WTC11 (cell line): ENCODE results near the gene TRIM38. TPM values are rescaled to one million over a fixed set of nuclear protein-coding genes. Genes with fewer than 3 reads are reported as not detected.

ENCODE experiments used
- ATAC-seq: fragments of 200-7000 bp; cut with Tn5 transposase; 2 replicates; pipeline ENCODE4 v1.10.0; 2021; ENCODE audit warnings: mild to moderate bottlenecking, moderate library complexity
- CTCF ChIA-PET: fragments of 300-600 bp; sonication (Branson Sonifier 250); formaldehyde crosslinking; loops from one replicate; lab custom pipeline; 2021; ENCODE audit warnings: antibody characterized with exemption; lab: Charles Lee
- POLR2A ChIA-PET: fragments of 350-600 bp; sonication (Branson Sonifier 250); formaldehyde crosslinking; loops from one replicate; lab custom pipeline; 2021; ENCODE audit warnings: antibody characterized with exemption; lab: Charles Lee
- DNase-seq: peaks from one replicate; pipeline ENCODE4 v3.0.0; 2021; ENCODE audit warnings: low spot score
- H3K27ac Mint-ChIP-seq: 2 replicates; pipeline ENCODE4 v1.8.0; 2021; ENCODE audit warnings: mixed read lengths
- H3K27me3 Mint-ChIP-seq: 2 replicates; pipeline ENCODE4 v1.8.0; 2021; ENCODE audit warnings: low read depth, mild to moderate bottlenecking, moderate library complexity, mixed read lengths
- H3K36me3 Mint-ChIP-seq: 2 replicates; pipeline ENCODE4 v1.8.0; 2021; ENCODE audit warnings: mixed read lengths
- H3K4me1 Mint-ChIP-seq: 2 replicates; pipeline ENCODE4 v1.8.0; 2022; ENCODE audit warnings: mixed read lengths
- H3K4me3 Mint-ChIP-seq: 2 replicates; pipeline ENCODE4 v1.8.0; 2021; ENCODE audit warnings: mild to moderate bottlenecking, moderate library complexity, mixed read lengths
- H3K9me3 Mint-ChIP-seq: 2 replicates; pipeline ENCODE4 v1.8.0; 2021; ENCODE audit warnings: mixed read lengths
- ARID4B ChIP-seq: sonication (generic); formaldehyde crosslinking; IDR thresholded peaks from 2 replicates; pipeline ENCODE4 v1.8.0; 2023; ENCODE audit warnings: missing genetic modification reagents, mild to moderate bottlenecking, borderline replicate concordance
- ATF3 ChIP-seq: sonication (generic); formaldehyde crosslinking; conservative IDR thresholded peaks from 2 replicates; pipeline ENCODE4 v1.8.1; 2022; ENCODE audit warnings: mild to moderate bottlenecking, missing genetic modification reagents
- ATF6 ChIP-seq: sonication (generic); formaldehyde crosslinking; IDR thresholded peaks from 2 replicates; pipeline ENCODE4 v1.8.1; 2023; ENCODE audit warnings: mild to moderate bottlenecking, missing genetic modification reagents
- CBFB ChIP-seq: sonication (generic); formaldehyde crosslinking; IDR thresholded peaks from 2 replicates; pipeline ENCODE4 v1.8.1; 2022; ENCODE audit warnings: mild to moderate bottlenecking, low read depth, missing genetic modification reagents
- CDX4 ChIP-seq: fragments of 250-450 bp; sonication (Bioruptor Pico); IDR thresholded peaks from 2 replicates; pipeline ENCODE4 v1.9.0; 2021; ENCODE audit warnings: moderate library complexity, mild to moderate bottlenecking, inconsistent platforms, borderline replicate concordance
- E2F1 ChIP-seq: sonication (generic); formaldehyde crosslinking; IDR thresholded peaks from 2 replicates; pipeline ENCODE4 v1.8.0; 2022; ENCODE audit warnings: mild to moderate bottlenecking, missing genetic modification reagents
- ERG ChIP-seq: fragments of 250-450 bp; sonication (Bioruptor Pico); IDR thresholded peaks from 2 replicates; pipeline ENCODE4 v1.8.0; 2021; ENCODE audit warnings: mild to moderate bottlenecking
- FOXP1 ChIP-seq: sonication (generic); formaldehyde crosslinking; IDR thresholded peaks from 2 replicates; pipeline ENCODE4 v1.8.0; 2022; ENCODE audit warnings: missing genetic modification reagents, mild to moderate bottlenecking, moderate library complexity, borderline replicate concordance
- JAZF1 ChIP-seq: fragments of 250-450 bp; sonication (Bioruptor Pico); IDR thresholded peaks from 2 replicates; pipeline ENCODE4 v1.9.0; 2021; ENCODE audit warnings: moderate library complexity, mild to moderate bottlenecking, inconsistent platforms
- MXD4 ChIP-seq: fragments of 250-450 bp; sonication (Bioruptor Pico); IDR thresholded peaks from 2 replicates; pipeline ENCODE4 v1.8.0; 2021; ENCODE audit warnings: mild to moderate bottlenecking, moderate library complexity, borderline replicate concordance
- NR1H2 ChIP-seq: sonication (generic); formaldehyde crosslinking; IDR thresholded peaks from 2 replicates; pipeline ENCODE4 v1.9.0; 2021; ENCODE audit warnings: mild to moderate bottlenecking, moderate library complexity, missing genetic modification reagents
- ZBTB21 ChIP-seq: sonication (generic); formaldehyde crosslinking; IDR thresholded peaks from 2 replicates; pipeline ENCODE4 v1.8.1; 2023; ENCODE audit warnings: mild to moderate bottlenecking, missing genetic modification reagents, borderline replicate concordance
- ZMAT4 ChIP-seq: fragments of 250-450 bp; sonication (Bioruptor Pico); IDR thresholded peaks from 2 replicates; pipeline ENCODE4 v1.9.0; 2021; ENCODE audit warnings: mild to moderate bottlenecking
- ZNF121 ChIP-seq: sonication (generic); formaldehyde crosslinking; IDR thresholded peaks from 2 replicates; pipeline ENCODE4 v1.8.0; 2023; ENCODE audit warnings: missing genetic modification reagents
- ZNF423 ChIP-seq: fragments of 250-450 bp; sonication (Bioruptor Pico); IDR thresholded peaks from 2 replicates; pipeline ENCODE4 v2.1.2; 2022; ENCODE audit warnings: mild to moderate bottlenecking, moderate library complexity
- ZNF532 ChIP-seq: fragments of 250-450 bp; sonication (Bioruptor Pico); IDR thresholded peaks from 2 replicates; pipeline ENCODE4 v1.9.0; 2021; ENCODE audit warnings: mild to moderate bottlenecking, borderline replicate concordance
- total RNA-seq: library from RNA; stranded (reverse); gene quantifications from 3 replicates; pipeline ENCODE4 v1.2.3, GENCODE V29; 2021

TRIM38 gene
- total RNA-seq, 1 experiment from 2014 or later = 1.6 TPM

GRCh38 chr6:25956226-25956625 lies 6.4 kb upstream of the TRIM38 start (continued):
- TF ChIP-seq CDX4 (no peak), ZBTB21 (CRISPR knock-in tag) (no peak), ATF3 (CRISPR knock-in tag) (no peak), ZMAT4 (no peak), ZNF423 (CRISPR knock-in tag) (no peak), ARID4B (CRISPR knock-in tag) (no peak), FOXP1 (CRISPR knock-in tag) (no peak)
- TF ChIP-seq, all 79 proteins: peak for 0

- H3K27ac Mint-ChIP-seq = no peak overlapping the region
- H3K4me3 Mint-ChIP-seq = no peak overlapping the region
- H3K9me3 Mint-ChIP-seq = peaks cover 37% of the 10 kb centered on the region
- ATAC-seq (no peak), DNase-seq (no peak)
- ChIA-PET POLR2A (no interaction called here), CTCF (no interaction called here)
- H3K36me3 Mint-ChIP-seq = peaks cover 29% of the 10 kb centered on the region
- H3K4me1 Mint-ChIP-seq = peaks cover 27% of the 10 kb centered on the region
- TF ChIP-seq MXD4 = no peak
- peaks cover 27% of the 10 kb centered on the region for H3K27me3 Mint-ChIP-seq
Observed at GRCh38 chr6:25958700-25959162, 3.9 kb upstream of the TRIM38 start.

- TF ChIP-seq ATF3 (CRISPR knock-in tag) (no peak), CBFB (no peak), JAZF1 (no peak), E2F1 (CRISPR knock-in tag) (no peak), ZNF121 (no peak), ERG (CRISPR knock-in tag) (no peak), ATF6 (CRISPR knock-in tag) (no peak), NR1H2 (CRISPR knock-in tag) (no peak), ZNF532 (CRISPR knock-in tag) (no peak)
- no peak for DNase-seq
- ChIA-PET POLR2A (no interaction called here), CTCF (no interaction called here)
- Mint-ChIP-seq H3K27ac (no peak overlapping the region), H3K4me3 (no peak overlapping the region), H3K27me3 (peaks cover 35% of the 10 kb centered on the region), H3K9me3 (peaks cover 37% of the 10 kb centered on the region), H3K36me3 (peaks cover 29% of the 10 kb centered on the region), H3K4me1 (peaks cover 38% of the 10 kb centered on the region)
- ATAC-seq = no peak
Observed at GRCh38 chr6:25959890-25960536, 2.6 kb upstream of the TRIM38 start.
